Measurements from ENCODE around the gene GNAZ. TPM values are rescaled to one million over a fixed set of nuclear protein-coding genes. Genes with fewer than 3 reads are reported as not detected.
A peak's percentile ranks its signal among the peaks of the same experiment; 100 is the strongest.

Gene GNAZ
- total and polyA plus RNA-seq, 4 donors: 0.84 to 6.1 (median 3.6) TPM

GRCh38 chr22:23091760-23092159 lies 21.4 kb downstream of the GNAZ start:
- ATAC-seq (ENCODE audit: low FRiP score) (no peak), DNase-seq (no peak)
- Histone ChIP-seq H3K4me1 (ENCODE audit: control insufficient read depth in 1 of 2, insufficient read depth in 2 of 2, low read length in 2 of 2) (no peaks in the 10 kb centered on the region), H3K27me3 (ENCODE audit: control insufficient read depth in 1 of 2, insufficient read depth in 2 of 2, low read length in 1 of 2) (no peaks in the 10 kb centered on the region), H3K27ac (ENCODE audit: low read depth in 1 of 2, low read length in 2 of 2) (no peak overlapping the region), H3K9me3 (ENCODE audit: control insufficient read depth, low read length) (no peaks in the 10 kb centered on the region), H3K4me3 (ENCODE audit: low read length in 2 of 2) (no peak overlapping the region), H3K36me3 (ENCODE audit: control insufficient read depth in 1 of 2, insufficient read depth in 2 of 2, low read length in 1 of 2) (no peaks in the 10 kb centered on the region)
- WGBS, 2 donors: 89 to 97% methylated on average over 2 of the region's 2 CpGs
- intact Hi-C loops (cut with DNase I): no loop called here

GRCh38 chr22:23092217-23092955 lies 22.1 kb downstream of the GNAZ start:
- Histone ChIP-seq H3K27ac (ENCODE audit: low read depth in 1 of 2, low read length in 2 of 2) (no peak overlapping the region), H3K27me3 (ENCODE audit: control insufficient read depth in 1 of 2, insufficient read depth in 2 of 2, low read length in 1 of 2) (no peaks in the 10 kb centered on the region), H3K4me3 (ENCODE audit: low read length in 2 of 2) (no peak overlapping the region), H3K9me3 (ENCODE audit: control insufficient read depth, low read length) (no peaks in the 10 kb centered on the region), H3K4me1 (ENCODE audit: control insufficient read depth in 1 of 2, insufficient read depth in 2 of 2, low read length in 2 of 2) (no peaks in the 10 kb centered on the region), H3K36me3 (ENCODE audit: control insufficient read depth in 1 of 2, insufficient read depth in 2 of 2, low read length in 1 of 2) (no peaks in the 10 kb centered on the region)
- 94 to 95% methylated on average over 13 of the region's 13 CpGs for WGBS, 2 donors
- no peak for ATAC-seq (ENCODE audit: low FRiP score)
- DNase-seq: no peak
- intact Hi-C loops (cut with DNase I): no loop called here

- Histone ChIP-seq H3K4me3 (ENCODE audit: low read length in 2 of 2) (no peak overlapping the region), H3K4me1 (ENCODE audit: control insufficient read depth in 1 of 2, insufficient read depth in 2 of 2, low read length in 2 of 2) (no peaks in the 10 kb centered on the region), H3K27ac (ENCODE audit: low read depth in 1 of 2, low read length in 2 of 2) (no peak overlapping the region), H3K36me3 (ENCODE audit: control insufficient read depth in 1 of 2, insufficient read depth in 2 of 2, low read length in 1 of 2) (no peaks in the 10 kb centered on the region), H3K9me3 (ENCODE audit: control insufficient read depth, low read length) (no peaks in the 10 kb centered on the region), H3K27me3 (ENCODE audit: control insufficient read depth in 1 of 2, insufficient read depth in 2 of 2, low read length in 1 of 2) (no peaks in the 10 kb centered on the region)
- ATAC-seq (ENCODE audit: low FRiP score) (no peak), DNase-seq (no peak)
- 88 to 90% methylated on average over 14 of the region's 14 CpGs for WGBS, 2 donors
- intact Hi-C loops (cut with DNase I): no loop called here
Observed at GRCh38 chr22:23093051-23093788, 22.9 kb downstream of the GNAZ start.

GRCh38 chr22:23094260-23094659 lies 23.9 kb downstream of the GNAZ start:
- no peaks in the 10 kb centered on the region for H3K36me3 ChIP-seq (ENCODE audit: control insufficient read depth in 1 of 2, insufficient read depth in 2 of 2, low read length in 1 of 2)

DNA sequence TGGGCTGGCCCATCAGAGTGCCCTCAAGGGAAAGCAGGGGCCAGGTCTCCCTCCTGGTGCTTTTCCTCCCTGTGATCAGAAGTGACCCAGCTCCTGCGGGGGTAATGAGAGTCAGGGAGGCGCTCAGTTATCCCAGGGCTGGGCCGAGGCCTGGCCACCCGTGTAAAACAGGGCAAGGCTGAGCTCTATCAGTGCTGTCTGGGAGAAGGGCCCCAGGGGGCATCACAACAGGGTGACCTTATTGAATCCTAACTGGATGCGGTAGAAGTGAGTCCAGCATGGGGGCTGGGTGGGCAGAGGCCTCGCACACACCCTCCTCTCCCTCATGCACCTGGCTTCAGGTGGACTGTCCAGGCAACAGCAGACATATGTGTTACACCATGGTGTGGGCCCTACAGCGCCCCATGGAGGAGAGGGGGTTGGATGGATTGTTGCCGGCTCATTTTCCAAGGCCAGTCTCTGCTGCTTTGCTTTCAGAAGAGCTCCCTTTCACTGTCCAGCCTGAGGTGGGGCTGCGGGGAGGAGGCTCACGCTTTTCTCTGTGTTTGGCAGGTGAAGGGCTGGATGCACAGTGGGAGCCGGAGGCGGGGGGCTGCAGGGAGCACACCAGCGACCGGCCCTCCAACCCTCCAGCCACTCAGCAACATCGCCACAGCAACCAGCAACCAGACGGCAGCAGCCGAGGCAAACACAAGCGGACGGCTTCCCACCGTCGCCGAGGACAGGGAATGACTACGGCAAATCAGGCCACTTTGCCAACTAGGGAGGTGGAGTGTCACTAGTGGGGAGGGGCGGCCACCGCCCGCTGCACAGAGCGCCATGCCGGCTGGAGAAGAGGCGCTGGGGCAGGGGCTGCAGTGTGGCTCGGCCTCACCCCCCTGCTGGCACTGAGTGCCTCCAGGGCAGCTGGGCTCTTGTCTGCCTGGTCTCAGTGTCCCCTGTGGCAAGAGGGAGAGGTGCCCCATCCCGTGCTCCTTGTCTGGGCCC lies 24.7 kb downstream of the GNAZ start:
- H3K4me1 ChIP-seq (ENCODE audit: control insufficient read depth in 1 of 2, insufficient read depth in 2 of 2, low read length in 2 of 2): no peaks in the 10 kb centered on the region
- no peak for ATAC-seq (ENCODE audit: low FRiP score)

More at GRCh38 chr22:23094260-23094659, 23.9 kb downstream of the GNAZ start:
- Histone ChIP-seq H3K4me3 (ENCODE audit: low read length in 2 of 2) (no peak overlapping the region), H3K27ac (ENCODE audit: low read depth in 1 of 2, low read length in 2 of 2) (no peak overlapping the region), H3K4me1 (ENCODE audit: control insufficient read depth in 1 of 2, insufficient read depth in 2 of 2, low read length in 2 of 2) (no peaks in the 10 kb centered on the region), H3K9me3 (ENCODE audit: control insufficient read depth, low read length) (no peaks in the 10 kb centered on the region), H3K27me3 (ENCODE audit: control insufficient read depth in 1 of 2, insufficient read depth in 2 of 2, low read length in 1 of 2) (no peaks in the 10 kb centered on the region)
- ATAC-seq (ENCODE audit: low FRiP score): no peak
- no peak for DNase-seq
- intact Hi-C loops (cut with DNase I): no loop called here
- WGBS, 2 donors: 90 to 93% methylated on average over 8 to 9 of the region's 9 CpGs

DNA sequence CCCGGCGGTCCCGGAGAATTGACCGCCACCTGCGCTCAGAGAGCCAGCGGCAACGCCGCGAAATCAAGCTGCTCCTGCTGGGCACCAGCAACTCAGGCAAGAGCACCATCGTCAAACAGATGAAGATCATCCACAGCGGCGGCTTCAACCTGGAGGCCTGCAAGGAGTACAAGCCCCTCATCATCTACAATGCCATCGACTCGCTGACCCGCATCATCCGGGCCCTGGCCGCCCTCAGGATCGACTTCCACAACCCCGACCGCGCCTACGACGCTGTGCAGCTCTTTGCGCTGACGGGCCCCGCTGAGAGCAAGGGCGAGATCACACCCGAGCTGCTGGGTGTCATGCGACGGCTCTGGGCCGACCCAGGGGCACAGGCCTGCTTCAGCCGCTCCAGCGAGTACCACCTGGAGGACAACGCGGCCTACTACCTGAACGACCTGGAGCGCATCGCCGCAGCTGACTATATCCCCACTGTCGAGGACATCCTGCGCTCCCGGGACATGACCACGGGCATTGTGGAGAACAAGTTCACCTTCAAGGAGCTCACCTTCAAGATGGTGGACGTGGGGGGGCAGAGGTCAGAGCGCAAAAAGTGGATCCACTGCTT lies 25.5 kb downstream of the GNAZ start:
- WGBS, 2 donors: 96 to 98% methylated on average over 45 of the region's 45 CpGs
- Histone ChIP-seq H3K4me3 (ENCODE audit: low read length in 2 of 2) (no peak overlapping the region), H3K27me3 (ENCODE audit: control insufficient read depth in 1 of 2, insufficient read depth in 2 of 2, low read length in 1 of 2) (no peaks in the 10 kb centered on the region), H3K27ac (ENCODE audit: low read depth in 1 of 2, low read length in 2 of 2) (no peak overlapping the region), H3K4me1 (ENCODE audit: control insufficient read depth in 1 of 2, insufficient read depth in 2 of 2, low read length in 2 of 2) (no peaks in the 10 kb centered on the region), H3K9me3 (ENCODE audit: control insufficient read depth, low read length) (no peaks in the 10 kb centered on the region), H3K36me3 (ENCODE audit: control insufficient read depth in 1 of 2, insufficient read depth in 2 of 2, low read length in 1 of 2) (no peaks in the 10 kb centered on the region)
- ATAC-seq (ENCODE audit: low FRiP score) (no peak), DNase-seq (no peak)
- intact Hi-C loops (cut with DNase I): no loop called here

More for the DNA sequence above, 24.7 kb downstream of the GNAZ start:
- Histone ChIP-seq H3K36me3 (ENCODE audit: control insufficient read depth in 1 of 2, insufficient read depth in 2 of 2, low read length in 1 of 2) (no peaks in the 10 kb centered on the region), H3K9me3 (ENCODE audit: control insufficient read depth, low read length) (no peaks in the 10 kb centered on the region), H3K27me3 (ENCODE audit: control insufficient read depth in 1 of 2, insufficient read depth in 2 of 2, low read length in 1 of 2) (no peaks in the 10 kb centered on the region), H3K27ac (ENCODE audit: low read depth in 1 of 2, low read length in 2 of 2) (no peak overlapping the region), H3K4me3 (ENCODE audit: low read length in 2 of 2) (no peak overlapping the region)
- intact Hi-C loops (cut with DNase I): no loop called here
- 91 to 93% methylated on average over 31 of the region's 31 CpGs for WGBS, 2 donors
- no peak for DNase-seq

GRCh38 chr22:23097412-23098229 lies 27.3 kb downstream of the GNAZ start:
- intact Hi-C loops (cut with DNase I): no loop called here
- ATAC-seq (ENCODE audit: low FRiP score) (no peak), DNase-seq (no peak)
- H3K9me3 ChIP-seq (ENCODE audit: control insufficient read depth, low read length): no peaks in the 10 kb centered on the region
- peak overlapping the region in 1 of 2 donors; percentile 26 for H3K27ac ChIP-seq (ENCODE audit: low read depth in 1 of 2, low read length in 2 of 2)
- H3K27me3 ChIP-seq (ENCODE audit: control insufficient read depth in 1 of 2, insufficient read depth in 2 of 2, low read length in 1 of 2): no peaks in the 10 kb centered on the region
- no peak overlapping the region for H3K4me3 ChIP-seq (ENCODE audit: low read length in 2 of 2)
- H3K36me3 ChIP-seq (ENCODE audit: control insufficient read depth in 1 of 2, insufficient read depth in 2 of 2, low read length in 1 of 2): no peaks in the 10 kb centered on the region
- 96% methylated on average over 16 of the region's 16 CpGs for WGBS, 2 donors
- no peaks in the 10 kb centered on the region for H3K4me1 ChIP-seq (ENCODE audit: control insufficient read depth in 1 of 2, insufficient read depth in 2 of 2, low read length in 2 of 2)

All from aorta (tissue), 5 donors.